Common myeloid progenitor, CD34-positive (primary cell): Measurements from ENCODE around the gene OPTC.

Experiments used
- CTCF ChIA-PET: fragments of 350-600 bp; sonication (Branson Sonifier 250); formaldehyde crosslinking; loops from one replicate; lab custom pipeline; 2021; ENCODE audit warnings: antibody characterized with exemption; lab: Charles Lee
- POLR2A ChIA-PET: fragments of 350-600 bp; sonication (Branson Sonifier 250); formaldehyde crosslinking; loops from one replicate; lab custom pipeline; 2021; ENCODE audit warnings: antibody characterized with exemption; lab: Charles Lee
- DNase-seq, 3 donors: peaks; one replicate each; pipeline versions ENCODE4 v3.0.0 to v3.0.0-alpha.2; 2013
- H3K27ac ChIP-seq, 2 experiments: 1 replicate in 1 of 2; 2 replicates in 1 of 2; pipeline ENCODE4 v1.7.0; 2013; ENCODE audit warnings: inconsistent platforms in 2 of 2, low read length in 2 of 2, mild to moderate bottlenecking in 2 of 2, low read depth in 1 of 2, moderate library complexity in 1 of 2; ENCODE audit not compliant: severe bottlenecking in 2 of 2, insufficient read depth in 1 of 2, poor library complexity in 1 of 2
- H3K27me3 ChIP-seq, 5 experiments: replicated peaks in 2 of 5; 1 replicate in 3 of 5; 2 replicates in 2 of 5; pipeline versions ENCODE4 v1.6.1 to v1.7.0; 2013; ENCODE audit warnings: low read length in 4 of 5, mild to moderate bottlenecking in 2 of 5, moderate library complexity in 2 of 5, inconsistent platforms in 1 of 5; ENCODE audit not compliant: insufficient read depth in 5 of 5, control insufficient read depth in 4 of 5
- H3K36me3 ChIP-seq, 4 experiments: 1 replicate in 2 of 4; 2 replicates in 2 of 4; pipeline versions ENCODE4 v1.6.1 to v1.7.0; 2013; ENCODE audit warnings: low read length in 3 of 4, control low read depth in 1 of 4, mild to moderate bottlenecking in 1 of 4; ENCODE audit not compliant: control insufficient read depth in 4 of 4, insufficient read depth in 4 of 4
- H3K4me1 ChIP-seq, 4 experiments: 1 replicate in 3 of 4; 2 replicates in 1 of 4; pipeline versions ENCODE4 v1.6.1 to v1.7.1; 2013; ENCODE audit warnings: low read length in 3 of 4, mild to moderate bottlenecking in 3 of 4, control low read depth in 1 of 4, inconsistent platforms in 1 of 4, moderate library complexity in 1 of 4; ENCODE audit not compliant: control insufficient read depth in 4 of 4, insufficient read depth in 4 of 4; ENCODE audit errors: control extremely low read depth in 1 of 4
- H3K4me3 ChIP-seq, 7 experiments: 1 replicate in 4 of 7; 2 replicates in 3 of 7; pipeline versions ENCODE4 v1.5.1 to v1.7.0; 2013; ENCODE audit warnings: mild to moderate bottlenecking in 7 of 7, low read length in 6 of 7, moderate library complexity in 6 of 7, inconsistent platforms in 2 of 7, low read depth in 2 of 7, control low read depth in 1 of 7; ENCODE audit not compliant: insufficient read depth in 4 of 7, control insufficient read depth in 1 of 7; ENCODE audit errors: extremely low read depth in 1 of 7
- H3K9me3 ChIP-seq, 5 experiments: 1 replicate in 4 of 5; 2 replicates in 1 of 5; pipeline versions ENCODE4 v1.6.1 to v1.7.1; 2013; ENCODE audit warnings: low read length in 4 of 5, mild to moderate bottlenecking in 2 of 5, inconsistent platforms in 1 of 5, low read depth in 1 of 5, moderate library complexity in 1 of 5; ENCODE audit not compliant: control insufficient read depth in 4 of 5, insufficient read depth in 2 of 5; ENCODE audit errors: control extremely low read depth in 1 of 5
- WGBS: methylation state at CpG from one replicate; pipeline ENCODE4 v1.1.5; 2013; ENCODE audit not compliant: insufficient coverage; 5-methylcytosine and 5-hydroxymethylcytosine counted together

OPTC gene

DNA sequence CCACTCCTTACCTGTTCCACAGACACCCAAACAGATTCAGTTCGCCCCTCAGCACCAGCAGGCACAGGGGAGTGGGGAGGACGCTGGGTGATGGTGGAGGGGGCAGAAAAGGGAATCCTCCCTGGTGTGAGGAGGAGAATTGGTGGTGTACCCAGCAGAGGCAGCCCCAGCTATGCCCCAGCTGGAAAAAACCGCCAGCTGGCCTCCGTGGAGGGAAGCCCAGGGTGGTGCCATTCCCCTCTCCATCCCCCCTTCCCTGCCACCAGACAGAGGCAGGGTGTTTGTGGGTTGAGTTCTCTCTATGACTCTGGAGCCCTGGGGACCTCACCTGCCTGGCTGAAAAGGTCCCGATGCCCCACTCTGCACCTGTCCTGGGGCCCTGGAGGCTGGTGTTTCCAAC is 27.9 kb downstream of the OPTC start:
- WGBS: 100% methylated on average over 1 of the region's 5 CpGs
- CTCF ChIA-PET: interaction anchor here (0.6 to 1.7 kb wide), 5 partner anchors 8 to 180 kb away, joined by 3 to 4 read pairs (median 3); no protein-coding TSS in a partner anchor
- H3K27ac ChIP-seq: no peak overlapping the region

DNA sequence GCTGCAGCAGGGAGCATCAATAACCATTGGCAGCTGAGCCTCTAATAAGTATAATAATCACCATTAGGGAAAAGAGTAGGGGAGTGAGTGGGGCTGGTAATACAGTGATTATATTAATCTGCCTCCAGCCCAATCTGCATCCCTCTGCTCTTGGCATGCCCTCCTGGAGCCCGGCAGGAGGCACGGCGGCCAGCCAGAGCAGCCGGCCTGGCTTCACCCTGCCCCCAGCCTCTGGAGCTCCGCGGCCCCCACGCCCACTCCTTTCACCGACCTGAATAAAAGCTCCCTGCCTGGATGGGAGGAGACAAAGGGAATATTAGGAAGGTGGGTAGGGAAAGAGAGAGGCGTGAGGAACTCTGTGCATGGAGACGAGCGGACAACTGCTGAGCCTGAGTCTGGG is 28.3 kb downstream of the OPTC start:
- no peak overlapping the region for H3K4me3 ChIP-seq
- H3K4me1 ChIP-seq: no peaks in the 10 kb centered on the region
- DNase-seq: no peak
- H3K27me3 ChIP-seq: no peaks in the 10 kb centered on the region
- CTCF ChIA-PET: interaction anchor here (0.6 to 1.7 kb wide), 4 partner anchors 17 to 179 kb away, joined by 3 to 4 read pairs (median 4); no protein-coding TSS in a partner anchor
- WGBS: 96% methylated on average over 4 of the region's 11 CpGs
- POLR2A ChIA-PET: no interaction called here
- no peaks in the 10 kb centered on the region for H3K9me3 ChIP-seq
- H3K36me3 ChIP-seq: no peaks in the 10 kb centered on the region
- H3K27ac ChIP-seq: no peak overlapping the region

More for the DNA sequence above, 27.9 kb downstream of the OPTC start:
- Histone ChIP-seq H3K36me3 (no peaks in the 10 kb centered on the region), H3K4me3 (no peak overlapping the region), H3K9me3 (no peaks in the 10 kb centered on the region), H3K27me3 (no peaks in the 10 kb centered on the region), H3K4me1 (no peaks in the 10 kb centered on the region)
- no peak for DNase-seq
- POLR2A ChIA-PET: no interaction called here

DNA sequence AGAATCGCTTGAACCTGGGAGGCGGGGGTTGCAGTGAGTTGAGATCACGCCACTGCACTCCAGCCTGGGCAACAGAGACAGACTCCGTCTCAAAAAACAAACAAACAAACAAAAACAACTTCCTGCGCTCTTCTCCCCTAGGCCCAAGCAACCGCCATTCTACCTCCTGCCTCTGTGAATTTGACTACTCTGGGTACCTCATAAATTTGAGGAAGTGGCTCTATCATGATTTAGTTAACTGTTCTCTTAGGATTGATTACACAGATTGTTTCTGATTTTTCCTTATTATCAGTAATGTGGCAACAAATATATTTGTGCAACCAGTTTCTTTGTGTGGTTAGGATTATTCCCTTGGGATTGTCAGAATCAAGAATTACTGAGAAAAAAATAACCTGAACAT is 29.7 kb downstream of the OPTC start:
- CTCF ChIA-PET: interaction anchor here (1.6 kb wide), 1 partner anchor 178 kb away, joined by 6 read pairs; no protein-coding TSS in a partner anchor

GRCh38 chr1:203524152-203524551 is 30.2 kb downstream of the OPTC start:
- DNase-seq: no peak
- H3K9me3 ChIP-seq: no peaks in the 10 kb centered on the region
- ChIA-PET CTCF (interaction anchor here (1.6 kb wide), 1 partner anchor 178 kb away, joined by 6 read pairs; no protein-coding TSS in a partner anchor), POLR2A (no interaction called here)
- H3K36me3 ChIP-seq: no peaks in the 10 kb centered on the region
- 89% methylated on average over 3 of the region's 4 CpGs for WGBS
- no peak overlapping the region for H3K27ac ChIP-seq
- peaks cover 0 to 2% (median 0%) of the 10 kb centered on the region in 4 experiments for H3K4me1 ChIP-seq
- no peaks in the 10 kb centered on the region for H3K27me3 ChIP-seq
- no peak overlapping the region for H3K4me3 ChIP-seq

More for the DNA sequence above, 29.7 kb downstream of the OPTC start:
- H3K4me3 ChIP-seq: no peak overlapping the region
- no peak for DNase-seq
- POLR2A ChIA-PET: no interaction called here
- H3K9me3 ChIP-seq: no peaks in the 10 kb centered on the region
- H3K36me3 ChIP-seq: no peaks in the 10 kb centered on the region
- H3K27ac ChIP-seq: no peak overlapping the region
- H3K4me1 ChIP-seq: no peaks in the 10 kb centered on the region
- H3K27me3 ChIP-seq: no peaks in the 10 kb centered on the region
- 100% methylated on average over 4 of the region's 6 CpGs for WGBS

DNA sequence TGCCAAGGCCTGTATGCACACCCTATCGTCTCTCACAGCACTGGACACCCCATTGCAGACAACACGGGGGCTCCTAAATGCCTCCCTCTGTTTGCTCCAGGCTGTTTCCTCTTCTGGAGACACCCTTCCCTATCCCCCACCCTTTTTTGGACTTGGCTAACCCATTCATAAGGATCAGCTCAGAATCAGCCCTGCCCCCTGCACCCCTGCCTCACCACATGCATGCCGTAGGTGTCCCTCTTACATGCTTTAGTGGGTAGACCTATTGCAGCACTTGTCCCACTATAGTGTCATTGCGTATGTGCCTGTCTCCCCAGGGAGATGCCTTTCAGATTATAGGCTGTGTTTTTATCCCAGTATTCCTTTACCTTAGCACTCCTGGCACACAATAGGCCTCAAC is 30.9 kb downstream of the OPTC start:
- POLR2A ChIA-PET: no interaction called here
- Histone ChIP-seq H3K27ac (no peak overlapping the region), H3K27me3 (no peaks in the 10 kb centered on the region), H3K4me3 (no peak overlapping the region), H3K36me3 (no peaks in the 10 kb centered on the region), H3K9me3 (no peaks in the 10 kb centered on the region), H3K4me1 (peaks cover 0 to 3% (median 0%) of the 10 kb centered on the region in 4 experiments)
- WGBS: 98% methylated on average over 4 of the region's 4 CpGs
- DNase-seq: no peak
- CTCF ChIA-PET: interaction anchor here (1.2 to 1.6 kb wide), 2 partner anchors 11 to 177 kb away, joined by 3 to 6 read pairs; no protein-coding TSS in a partner anchor

GRCh38 chr1:203525685-203526084 is 31.7 kb downstream of the OPTC start:
- WGBS: 95% methylated on average over 2 of the region's 3 CpGs
- Histone ChIP-seq H3K27me3 (no peaks in the 10 kb centered on the region), H3K4me1 (peaks cover 0 to 3% (median 0%) of the 10 kb centered on the region in 4 experiments), H3K4me3 (no peak overlapping the region), H3K36me3 (no peaks in the 10 kb centered on the region), H3K9me3 (no peaks in the 10 kb centered on the region), H3K27ac (no peak overlapping the region)
- POLR2A ChIA-PET: no interaction called here
- DNase-seq: no peak
- CTCF ChIA-PET: interaction anchor here (1.2 kb wide), 1 partner anchor 10 kb away, joined by 3 read pairs; no protein-coding TSS in a partner anchor

DNA sequence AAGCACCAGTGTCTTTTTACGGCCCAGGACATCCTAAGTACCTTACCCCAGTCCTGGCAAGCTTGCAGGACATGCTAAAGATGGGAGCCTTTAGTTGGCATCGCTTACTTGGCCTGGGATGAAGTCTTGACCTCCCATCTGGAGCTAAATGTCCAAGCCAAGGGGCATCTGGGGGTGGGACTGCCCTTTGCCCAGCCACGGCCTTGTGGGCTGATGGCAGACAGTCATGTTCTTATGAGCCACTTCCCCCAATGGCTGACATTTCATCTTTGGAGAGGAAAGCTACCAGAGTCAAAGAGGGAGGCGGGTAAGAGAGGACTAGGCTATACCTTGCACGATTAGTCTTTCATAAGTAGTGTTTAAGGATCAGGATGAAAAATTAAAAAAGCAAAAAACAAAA is 32.2 kb downstream of the OPTC start:
- Histone ChIP-seq H3K9me3 (no peaks in the 10 kb centered on the region), H3K27me3 (no peaks in the 10 kb centered on the region), H3K4me3 (no peak overlapping the region), H3K36me3 (no peaks in the 10 kb centered on the region), H3K4me1 (peaks cover 0 to 3% (median 0%) of the 10 kb centered on the region in 4 experiments), H3K27ac (no peak overlapping the region)
- 95% methylated on average over 3 of the region's 5 CpGs for WGBS
- ChIA-PET CTCF (interaction anchor here (1.2 kb wide), 1 partner anchor 10 kb away, joined by 3 read pairs; no protein-coding TSS in a partner anchor), POLR2A (no interaction called here)
- no peak for DNase-seq
